ENCODE results near the gene MRPL47.
A peak's percentile ranks its signal among the peaks of the same experiment; 100 is the strongest.

MRPL47 gene

DNA sequence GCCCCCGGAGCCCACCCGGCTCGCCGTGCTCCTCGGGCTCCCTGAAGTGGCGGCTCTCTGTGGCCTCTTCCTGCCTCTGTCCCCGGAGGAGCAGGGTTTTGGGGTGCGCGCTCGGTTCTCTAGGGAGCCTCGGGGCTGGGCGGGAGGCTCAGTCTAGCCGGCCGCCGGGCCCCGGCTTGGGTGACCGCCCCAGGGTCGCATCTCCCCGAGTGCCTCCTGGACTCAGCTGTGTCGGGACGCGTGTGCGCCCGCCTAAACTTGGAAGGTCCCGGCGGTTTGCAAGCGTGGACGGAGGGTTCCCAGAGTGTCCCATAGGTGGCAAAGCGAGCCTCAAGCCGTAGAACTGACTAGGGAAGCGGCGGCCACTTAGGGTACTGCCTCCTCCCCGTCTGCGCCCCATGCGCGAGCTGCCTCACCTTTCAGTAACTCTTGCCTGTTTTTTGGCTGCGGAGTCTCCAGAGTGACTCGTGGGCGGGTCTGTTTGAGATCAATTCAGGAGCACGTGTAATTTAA lies 41.1 kb downstream of the MRPL47 start:
- Histone ChIP-seq H3K4me2 (peak overlapping the region; percentile 81), H3K9ac (peak overlapping the region; percentile 86), H2AFZ (ENCODE audit: low read depth) (peak overlapping the region; percentile 56), H3K79me2 (ENCODE audit: insufficient read depth, low read depth) (peaks cover 46% of the 10 kb centered on the region), H3K27ac (peak overlapping the region; percentile 80), H3K4me1 (ENCODE audit: low read depth, poor library complexity, severe bottlenecking) (peaks cover 29% of the 10 kb centered on the region), H3K36me3 (ENCODE audit: insufficient read depth) (no peaks in the 10 kb centered on the region), H3K4me3 (IDR thresholded peaks at IDR 0.05; ENCODE audit: insufficient read depth, low read depth, low read length) (peak overlapping the region; percentile 86), H3K27me3 (ENCODE audit: insufficient read depth, low read depth) (no peaks in the 10 kb centered on the region), H4K20me1 (ENCODE audit: insufficient read depth) (no peaks in the 10 kb centered on the region; the same call in 1 of the 2 replicates)
- TF ChIP-seq CTCF (conservative IDR thresholded peaks at IDR 0.05; ENCODE audit: low read depth, low read length) = peak; percentile 48

GRCh38 chr3:179562591-179563270 lies 41.7 kb downstream of the MRPL47 start, which contains the start of gene ACTL6A:
ACTL6A (plus strand) TSS chr3:179562926; CDS start chr3:179563093, 167 bp downstream.
- TF ChIP-seq CTCF (conservative IDR thresholded peaks at IDR 0.05; ENCODE audit: low read depth, low read length) = no peak
- Histone ChIP-seq H3K27ac (peak within 1 kb of the TSS; percentile 80), H3K4me1 (ENCODE audit: low read depth, poor library complexity, severe bottlenecking) (peaks cover 29% of the 10 kb centered on the region), H3K4me2 (peak within 1 kb of the TSS; percentile 81), H3K27me3 (ENCODE audit: insufficient read depth, low read depth) (no peaks in the 10 kb centered on the region), H3K79me2 (ENCODE audit: insufficient read depth, low read depth) (peaks cover 42% of the 10 kb centered on the region), H3K4me3 (IDR thresholded peaks at IDR 0.05; ENCODE audit: insufficient read depth, low read depth, low read length) (peak within 1 kb of the TSS; percentile 86), H2AFZ (ENCODE audit: low read depth) (peak within 1 kb of the TSS; percentile 90), H4K20me1 (ENCODE audit: insufficient read depth) (no peaks in the 10 kb centered on the region; the same call in 1 of the 2 replicates), H3K9ac (peak within 1 kb of the TSS; percentile 86), H3K36me3 (ENCODE audit: insufficient read depth) (no peaks in the 10 kb centered on the region)

DNA sequence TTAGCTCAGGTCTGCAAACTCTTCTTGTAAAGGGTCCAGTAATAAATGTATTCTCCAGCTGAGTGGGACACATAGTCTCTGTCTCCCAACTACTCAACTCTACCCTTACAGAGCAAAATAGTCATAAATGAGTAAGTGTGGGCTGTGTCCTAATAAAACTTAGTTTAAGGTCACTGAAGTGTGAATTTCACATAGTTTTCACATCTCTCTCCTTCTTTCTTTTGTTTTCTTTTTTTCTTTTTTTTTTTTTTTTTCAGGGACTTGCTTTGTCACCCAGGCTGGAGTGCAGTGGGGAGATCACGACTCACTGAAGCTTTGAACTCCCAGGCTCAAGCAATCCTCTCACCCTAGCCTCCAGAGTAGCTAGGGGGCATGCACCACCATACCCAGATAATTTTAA lies 43.6 kb downstream of the MRPL47 start:
- Histone ChIP-seq H3K27me3 (ENCODE audit: insufficient read depth, low read depth) (no peaks in the 10 kb centered on the region), H3K4me1 (ENCODE audit: low read depth, poor library complexity, severe bottlenecking) (peaks cover 25% of the 10 kb centered on the region), H3K27ac (no peak overlapping the region), H3K4me3 (IDR thresholded peaks at IDR 0.05; ENCODE audit: insufficient read depth, low read depth, low read length) (no peak overlapping the region), H3K4me2 (no peak overlapping the region), H4K20me1 (ENCODE audit: insufficient read depth) (no peaks in the 10 kb centered on the region), H3K36me3 (ENCODE audit: insufficient read depth) (no peaks in the 10 kb centered on the region), H3K9ac (no peak overlapping the region), H2AFZ (ENCODE audit: low read depth) (no peak overlapping the region), H3K79me2 (ENCODE audit: insufficient read depth, low read depth) (peaks cover 22% of the 10 kb centered on the region)
- no peak for TF ChIP-seq CTCF (conservative IDR thresholded peaks at IDR 0.05; ENCODE audit: low read depth, low read length)

DNA sequence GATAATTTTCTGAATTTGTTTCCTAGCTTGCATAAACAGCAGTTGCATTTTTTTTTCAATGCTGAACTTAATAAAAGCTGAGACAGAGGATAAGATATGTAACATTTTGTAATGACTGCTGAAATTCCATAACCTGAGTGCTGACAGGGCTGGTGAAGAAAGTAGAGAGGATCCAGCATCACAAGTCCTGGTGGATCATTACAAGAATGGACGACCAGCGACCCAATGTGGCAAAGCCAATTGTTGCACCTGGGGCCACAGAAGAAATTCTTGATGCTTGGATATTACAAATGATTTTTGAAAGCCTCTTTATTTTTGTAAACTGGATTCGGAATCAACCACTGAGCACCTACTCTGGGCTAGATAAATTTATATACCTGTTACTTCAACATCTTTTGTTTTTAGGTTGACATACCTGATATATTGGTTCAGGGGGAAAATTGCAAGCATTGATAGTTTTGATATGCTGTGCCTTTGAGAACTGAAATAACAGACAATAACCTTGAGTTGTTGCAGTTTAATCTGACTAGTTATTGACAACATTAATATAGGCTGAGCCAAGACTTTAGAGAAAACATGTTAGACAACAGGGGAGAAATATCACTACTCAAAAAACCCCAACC lies 45.6 kb downstream of the MRPL47 start:
- H3K27ac ChIP-seq = no peak overlapping the region
- peaks cover 4% of the 10 kb centered on the region for H3K79me2 ChIP-seq (ENCODE audit: insufficient read depth, low read depth)
- TF ChIP-seq CTCF (conservative IDR thresholded peaks at IDR 0.05; ENCODE audit: low read depth, low read length) = peak; percentile 83
- no peaks in the 10 kb centered on the region for H4K20me1 ChIP-seq (ENCODE audit: insufficient read depth)
- H3K36me3 ChIP-seq (ENCODE audit: insufficient read depth) = no peaks in the 10 kb centered on the region
- peaks cover 6% of the 10 kb centered on the region for H3K4me1 ChIP-seq (ENCODE audit: low read depth, poor library complexity, severe bottlenecking)
- no peaks in the 10 kb centered on the region for H3K27me3 ChIP-seq (ENCODE audit: insufficient read depth, low read depth)
- H3K9ac ChIP-seq = no peak overlapping the region
- no peak overlapping the region for H3K4me3 ChIP-seq (IDR thresholded peaks at IDR 0.05; ENCODE audit: insufficient read depth, low read depth, low read length)
- no peak overlapping the region for H3K4me2 ChIP-seq
- no peak overlapping the region for H2AFZ ChIP-seq (ENCODE audit: low read depth)

Measured in KMS-11 (cell line).